HG02840 (cell line): ENCODE results near the gene TYRP1.
"Not testable (repeated sequence)": the region's sequence is repeated elsewhere in the genome, so short reads cannot be mapped to it uniquely, and the experiment has no call there.

Experiments
- ATAC-seq: cut with Tn5 transposase; IDR thresholded peaks from one replicate; pipeline ENCODE4 v1.9.1; 2021; ENCODE audit warnings: mild to moderate bottlenecking, moderate library complexity, moderate number of reproducible peaks; ENCODE audit not compliant: unreplicated experiment, low FRiP score

The TYRP1 gene

GRCh38 chr9:12693141-12693540 lies at the start of gene TYRP1:
Gene TYRP1, plus strand, starts transcription at chr9:12693385. Its CDS starts 612 bp downstream, at chr9:12693997.
- no peak for ATAC-seq

GRCh38 chr9:12643686-12644085 lies 49.5 kb upstream of the TYRP1 start:
- ATAC-seq = no peak

GRCh38 chr9:12648925-12649324 lies 44.3 kb upstream of the TYRP1 start:
- ATAC-seq = no peak

- ATAC-seq = no peak
Measured at GRCh38 chr9:12651125-12651524, 42.1 kb upstream of the TYRP1 start.

- ATAC-seq = no peak
Measured at GRCh38 chr9:12652973-12653372, 40.2 kb upstream of the TYRP1 start.

- no peak for ATAC-seq
Measured at GRCh38 chr9:12656803-12657202, 36.4 kb upstream of the TYRP1 start.

- no peak for ATAC-seq
Measured at GRCh38 chr9:12657233-12657632, 36.0 kb upstream of the TYRP1 start.

GRCh38 chr9:12657998-12658397 lies 35.2 kb upstream of the TYRP1 start:
- ATAC-seq = no peak

- ATAC-seq = no peak
Measured at GRCh38 chr9:12658531-12659209, 34.5 kb upstream of the TYRP1 start.

GRCh38 chr9:12659220-12659619 lies 34.0 kb upstream of the TYRP1 start:
- no peak for ATAC-seq

- no peak for ATAC-seq
Measured at GRCh38 chr9:12666813-12667212, 26.4 kb upstream of the TYRP1 start.

GRCh38 chr9:12667892-12668291 lies 25.3 kb upstream of the TYRP1 start:
- ATAC-seq = no peak

GRCh38 chr9:12670006-12670405 lies 23.2 kb upstream of the TYRP1 start:
- no peak for ATAC-seq

GRCh38 chr9:12674961-12675360 lies 18.2 kb upstream of the TYRP1 start:
- ATAC-seq = no peak

GRCh38 chr9:12677462-12678126 lies 15.6 kb upstream of the TYRP1 start:
- ATAC-seq = not testable (repeated sequence)

GRCh38 chr9:12680341-12680740 lies 12.8 kb upstream of the TYRP1 start:
- no peak for ATAC-seq

GRCh38 chr9:12680757-12681156 lies 12.4 kb upstream of the TYRP1 start:
- no peak for ATAC-seq

- no peak for ATAC-seq
Measured at GRCh38 chr9:12681620-12682019, 11.6 kb upstream of the TYRP1 start.

- no peak for ATAC-seq
Measured at GRCh38 chr9:12684974-12685373, 8.2 kb upstream of the TYRP1 start.

GRCh38 chr9:12689233-12689632 lies 4.0 kb upstream of the TYRP1 start:
- ATAC-seq = no peak

GRCh38 chr9:12694013-12694412 lies 828 bp downstream of the TYRP1 start:
- ATAC-seq = no peak

- no peak for ATAC-seq
Measured at GRCh38 chr9:12695474-12695873, 2.3 kb downstream of the TYRP1 start.
